ENCODE measurements around the gene RBM10.

Gene RBM10

DNA sequence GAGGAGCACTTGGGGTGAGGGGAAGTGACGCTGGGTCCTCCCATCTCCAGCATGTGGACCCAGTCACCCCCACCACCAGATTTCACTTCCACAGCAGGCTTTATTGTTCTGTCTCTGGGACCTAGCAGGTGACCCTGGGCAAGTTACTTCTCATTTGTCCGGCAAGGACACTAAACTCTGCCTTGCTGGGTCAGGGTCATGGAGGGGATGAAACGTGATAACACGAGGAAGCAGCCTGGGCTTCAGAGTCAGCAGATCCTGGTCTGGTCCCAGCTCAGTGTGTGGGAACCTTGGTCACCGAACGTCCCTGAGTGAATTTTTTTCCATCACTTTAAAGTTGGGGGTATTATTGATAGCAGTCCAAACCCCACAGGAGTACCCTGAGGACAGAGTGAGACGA, 52.5 kb downstream of the RBM10 start:
- no peak for DNase-seq (ENCODE audit: low read depth, low spot score)

GRCh38 chrX:47198026-47198686, 53.1 kb downstream of the RBM10 start:
- no peak for DNase-seq (ENCODE audit: low read depth, low spot score)

- DNase-seq (ENCODE audit: low read depth, low spot score) = no peak
Observed at GRCh38 chrX:47198687-47199080, 53.7 kb downstream of the RBM10 start.

DNA sequence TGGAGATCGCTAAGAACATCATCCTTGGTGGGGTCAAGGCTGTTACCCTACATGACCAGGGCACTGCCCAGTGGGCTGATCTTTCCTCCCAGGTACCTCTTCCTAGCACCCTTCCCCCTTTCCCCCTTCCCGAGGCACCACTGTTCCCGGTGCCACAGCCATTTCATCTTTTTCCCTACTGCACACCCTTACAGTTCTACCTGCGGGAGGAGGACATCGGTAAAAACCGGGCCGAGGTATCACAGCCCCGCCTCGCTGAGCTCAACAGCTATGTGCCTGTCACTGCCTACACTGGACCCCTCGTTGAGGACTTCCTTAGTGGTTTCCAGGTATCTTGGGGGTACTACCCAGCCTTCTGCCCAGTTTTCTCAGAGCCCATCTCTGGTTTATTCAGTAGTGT, 54.3 kb downstream of the RBM10 start:
- DNase-seq (ENCODE audit: low read depth, low spot score) = no peak

GRCh38 chrX:47200385-47201150, 55.5 kb downstream of the RBM10 start:
- DNase-seq (ENCODE audit: low read depth, low spot score) = no peak

DNA sequence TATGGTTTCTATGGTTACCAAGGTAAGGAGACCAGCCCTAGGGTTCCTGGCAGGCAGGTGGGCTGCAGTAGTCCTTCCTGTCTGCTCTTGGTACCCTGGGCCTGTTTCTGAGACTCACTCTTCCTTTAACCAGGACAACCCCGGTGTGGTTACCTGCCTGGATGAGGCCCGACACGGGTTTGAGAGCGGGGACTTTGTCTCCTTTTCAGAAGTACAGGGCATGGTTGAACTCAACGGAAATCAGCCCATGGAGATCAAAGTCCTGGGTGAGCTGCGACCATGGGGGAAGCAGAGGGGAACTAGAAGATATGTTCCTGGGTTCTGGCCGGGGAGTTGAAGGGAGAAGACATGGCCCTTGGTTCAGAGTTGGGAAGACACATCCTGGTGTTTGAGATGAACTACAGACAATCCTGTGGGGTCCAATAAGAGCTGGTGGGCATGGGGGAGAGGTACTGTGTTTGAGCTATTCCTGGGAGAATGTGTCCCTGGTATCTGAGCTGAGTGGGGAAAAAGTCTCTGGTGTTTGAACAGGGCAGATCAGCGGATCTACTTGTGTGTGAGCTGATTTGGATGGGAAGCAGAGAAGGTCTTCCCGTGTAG, 56.4 kb downstream of the RBM10 start:
- DNase-seq (ENCODE audit: low read depth, low spot score) = no peak

- no peak for DNase-seq (ENCODE audit: low read depth, low spot score)
Observed at GRCh38 chrX:47202316-47202715, 57.3 kb downstream of the RBM10 start.

GRCh38 chrX:47202877-47203276, 57.9 kb downstream of the RBM10 start:
- DNase-seq (ENCODE audit: low read depth, low spot score) = no peak

- DNase-seq (ENCODE audit: low read depth, low spot score) = no peak
Observed at GRCh38 chrX:47204970-47205369, 59.9 kb downstream of the RBM10 start.

GRCh38 chrX:47206316-47206715, 61.3 kb downstream of the RBM10 start:
- no peak for DNase-seq (ENCODE audit: low read depth, low spot score)

GRCh38 chrX:47208108-47208507, 63.1 kb downstream of the RBM10 start:
- no peak for DNase-seq (ENCODE audit: low read depth, low spot score)

- no peak for DNase-seq (ENCODE audit: low read depth, low spot score)
Observed at GRCh38 chrX:47209508-47210238, 64.7 kb downstream of the RBM10 start.

GRCh38 chrX:47210661-47211425, 65.8 kb downstream of the RBM10 start:
- no peak for DNase-seq (ENCODE audit: low read depth, low spot score)

DNA sequence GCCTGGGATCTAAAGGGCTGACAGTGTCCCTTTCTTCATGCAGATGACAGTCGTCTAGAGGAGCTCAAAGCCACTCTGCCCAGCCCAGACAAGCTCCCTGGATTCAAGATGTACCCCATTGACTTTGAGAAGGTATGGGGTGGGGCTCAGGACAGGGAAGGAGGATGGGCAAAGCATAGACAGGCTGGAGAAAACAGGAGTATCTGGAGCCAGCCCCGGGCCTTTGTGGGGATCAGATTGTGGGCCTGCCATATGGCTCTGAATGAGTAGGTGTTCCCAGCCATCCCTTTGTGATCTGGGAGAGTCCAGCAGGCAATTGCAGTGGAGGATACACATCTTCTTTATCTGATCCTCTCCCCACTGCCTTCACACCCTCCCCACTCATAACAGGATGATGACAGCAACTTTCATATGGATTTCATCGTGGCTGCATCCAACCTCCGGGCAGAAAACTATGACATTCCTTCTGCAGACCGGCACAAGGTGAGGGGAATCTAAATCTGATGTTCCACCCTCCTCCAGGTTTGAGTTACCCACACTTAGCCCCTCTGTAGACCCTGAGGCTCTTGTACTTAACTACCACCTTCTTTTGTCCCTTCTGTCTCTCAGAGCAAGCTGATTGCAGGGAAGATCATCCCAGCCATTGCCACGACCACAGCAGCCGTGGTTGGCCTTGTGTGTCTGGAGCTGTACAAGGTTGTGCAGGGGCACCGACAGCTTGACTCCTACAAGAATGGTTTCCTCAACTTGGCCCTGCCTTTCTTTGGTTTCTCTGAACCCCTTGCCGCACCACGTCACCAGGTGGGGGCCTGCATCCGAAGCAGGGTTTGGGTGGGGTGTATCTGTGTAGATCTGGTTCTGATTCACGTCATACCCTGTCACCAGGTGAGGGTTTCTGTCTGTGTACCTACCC, 67.6 kb downstream of the RBM10 start:
- DNase-seq (ENCODE audit: low read depth, low spot score) = no peak

DNA sequence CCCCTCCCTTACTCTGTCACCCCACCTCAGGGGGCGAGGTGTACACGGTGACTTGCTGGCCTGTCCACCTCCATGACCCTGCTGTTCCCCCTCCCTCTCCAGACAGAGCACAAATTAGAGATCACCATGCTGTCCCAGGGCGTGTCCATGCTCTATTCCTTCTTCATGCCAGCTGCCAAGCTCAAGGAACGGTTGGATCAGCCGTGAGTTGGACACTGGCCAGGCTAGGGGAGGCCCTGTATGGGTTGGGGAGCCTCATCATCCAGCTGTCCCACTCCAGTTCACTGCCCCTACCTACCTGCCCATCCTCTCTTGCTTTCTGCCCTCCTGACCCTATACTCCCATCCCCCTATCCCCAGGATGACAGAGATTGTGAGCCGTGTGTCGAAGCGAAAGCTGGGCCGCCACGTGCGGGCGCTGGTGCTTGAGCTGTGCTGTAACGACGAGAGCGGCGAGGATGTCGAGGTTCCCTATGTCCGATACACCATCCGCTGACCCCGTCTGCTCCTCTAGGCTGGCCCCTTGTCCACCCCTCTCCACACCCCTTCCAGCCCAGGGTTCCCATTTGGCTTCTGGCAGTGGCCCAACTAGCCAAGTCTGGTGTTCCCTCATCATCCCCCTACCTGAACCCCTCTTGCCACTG, 69.5 kb downstream of the RBM10 start:
- no peak for DNase-seq (ENCODE audit: low read depth, low spot score)

DNA sequence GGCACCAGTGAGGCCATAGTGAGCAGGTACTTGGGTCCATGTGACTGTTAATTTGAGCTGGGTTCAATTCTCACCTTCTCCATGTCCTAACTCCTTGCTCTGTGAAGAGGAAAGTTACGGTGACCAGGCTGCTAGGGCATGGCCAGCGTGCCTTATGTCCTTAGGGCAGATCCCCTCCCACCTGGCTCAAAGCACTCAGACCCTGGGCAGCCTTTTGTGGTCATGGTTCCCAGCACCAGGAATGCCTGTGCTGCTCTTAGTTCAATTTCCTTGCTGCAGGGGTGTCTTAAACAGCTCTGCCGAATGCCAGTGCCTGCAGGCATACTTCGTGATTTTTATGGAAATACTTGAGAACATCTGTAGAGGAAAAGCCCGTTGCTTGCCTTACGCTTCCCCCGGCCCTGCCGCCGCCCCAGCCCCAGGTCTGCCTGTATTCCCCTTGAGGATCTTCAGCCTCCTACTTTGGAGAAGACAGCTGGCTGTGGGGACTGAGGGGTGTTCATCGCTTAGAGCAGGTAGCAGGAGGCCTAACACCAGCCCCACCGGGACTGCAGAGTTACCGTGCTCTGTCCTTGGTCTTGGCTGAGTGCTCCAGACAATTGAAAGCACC, 70.4 kb downstream of the RBM10 start:
- no peak for DNase-seq (ENCODE audit: low read depth, low spot score)

DNA sequence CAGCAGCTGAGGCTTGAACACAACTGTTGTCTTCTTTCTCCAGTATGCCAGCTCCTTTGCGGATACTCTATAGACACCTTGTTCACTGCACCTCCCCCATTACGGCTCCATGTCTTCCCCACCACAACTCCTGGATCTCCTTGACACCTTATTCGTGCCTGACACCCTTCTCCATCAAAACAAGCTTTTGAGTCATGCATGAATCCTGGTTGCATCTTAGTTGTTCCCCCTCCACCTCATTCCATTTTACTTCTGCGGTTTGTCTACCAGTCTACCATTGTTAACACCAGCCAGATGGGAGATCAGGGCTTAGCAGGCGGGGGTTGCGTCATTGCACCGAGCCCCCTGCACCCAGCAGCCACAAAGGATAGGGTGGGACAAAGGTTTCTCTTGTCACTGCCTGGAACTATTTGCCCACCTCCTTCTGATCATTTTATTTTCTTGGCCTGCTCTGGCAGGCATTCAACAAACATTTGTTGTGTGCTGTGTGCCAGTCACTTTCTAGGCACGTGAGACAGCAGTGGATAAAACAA, 71.4 kb downstream of the RBM10 start:
- DNase-seq (ENCODE audit: low read depth, low spot score) = no peak

- no peak for DNase-seq (ENCODE audit: low read depth, low spot score)
Observed at GRCh38 chrX:47217121-47217851, 72.3 kb downstream of the RBM10 start.

GRCh38 chrX:47217852-47218279, 72.8 kb downstream of the RBM10 start:
- peak; percentile 98 for DNase-seq (ENCODE audit: low read depth, low spot score)

Data from smooth muscle cell of the brain vasculature (primary cell).